GM21576 (cell line): ENCODE measurements around the gene NPR2.

ENCODE experiments used
- ATAC-seq: cut with Tn5 transposase; IDR thresholded peaks from one replicate; pipeline ENCODE4 v1.9.1; 2021; ENCODE audit warnings: mild to moderate bottlenecking, moderate library complexity; ENCODE audit not compliant: unreplicated experiment

The NPR2 gene

DNA sequence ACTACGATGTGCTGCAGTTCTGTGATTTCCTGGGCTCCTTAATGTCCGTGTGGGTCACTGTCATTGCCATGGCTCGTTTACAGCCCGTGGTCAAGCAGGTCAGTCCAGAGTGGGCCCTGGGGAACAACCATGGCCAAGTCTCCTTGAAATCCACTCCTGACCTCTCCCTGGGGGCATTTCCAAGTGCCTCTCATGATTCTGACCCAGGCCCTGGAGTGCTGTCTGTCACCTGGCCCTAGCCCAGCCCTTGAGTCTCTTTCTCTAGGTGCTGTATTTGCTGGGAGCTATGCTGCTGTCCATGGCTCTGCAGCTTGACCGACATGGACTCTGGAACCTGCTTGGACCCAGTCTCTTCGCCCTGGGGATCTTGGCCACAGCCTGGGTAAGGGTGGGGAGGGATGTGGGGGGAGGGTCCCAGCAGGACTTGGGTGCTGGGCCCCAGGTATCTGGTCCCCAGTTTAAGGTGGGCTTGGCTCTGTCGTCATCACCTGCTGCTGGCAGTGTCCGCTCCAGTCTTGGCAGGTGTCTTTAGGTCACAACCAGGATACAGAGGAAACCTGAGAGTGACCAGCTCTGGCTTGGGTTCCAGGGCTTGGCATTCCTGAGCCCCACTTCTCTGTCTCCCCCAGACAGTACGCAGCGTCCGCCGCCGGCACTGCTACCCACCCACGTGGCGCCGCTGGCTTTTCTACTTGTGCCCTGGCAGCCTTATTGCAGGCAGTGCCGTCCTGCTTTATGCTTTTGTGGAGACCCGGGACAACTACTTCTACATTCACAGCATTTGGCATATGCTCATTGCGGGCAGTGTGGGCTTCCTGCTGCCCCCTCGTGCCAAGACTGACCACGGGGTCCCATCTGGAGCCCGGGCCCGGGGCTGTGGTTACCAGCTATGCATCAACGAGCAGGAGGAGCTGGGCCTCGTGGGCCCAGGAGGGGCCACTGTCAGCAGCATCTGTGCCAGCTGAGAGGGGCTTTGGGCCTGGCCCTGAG lies 61.8 kb downstream of the NPR2 start:
- ATAC-seq = no peak

DNA sequence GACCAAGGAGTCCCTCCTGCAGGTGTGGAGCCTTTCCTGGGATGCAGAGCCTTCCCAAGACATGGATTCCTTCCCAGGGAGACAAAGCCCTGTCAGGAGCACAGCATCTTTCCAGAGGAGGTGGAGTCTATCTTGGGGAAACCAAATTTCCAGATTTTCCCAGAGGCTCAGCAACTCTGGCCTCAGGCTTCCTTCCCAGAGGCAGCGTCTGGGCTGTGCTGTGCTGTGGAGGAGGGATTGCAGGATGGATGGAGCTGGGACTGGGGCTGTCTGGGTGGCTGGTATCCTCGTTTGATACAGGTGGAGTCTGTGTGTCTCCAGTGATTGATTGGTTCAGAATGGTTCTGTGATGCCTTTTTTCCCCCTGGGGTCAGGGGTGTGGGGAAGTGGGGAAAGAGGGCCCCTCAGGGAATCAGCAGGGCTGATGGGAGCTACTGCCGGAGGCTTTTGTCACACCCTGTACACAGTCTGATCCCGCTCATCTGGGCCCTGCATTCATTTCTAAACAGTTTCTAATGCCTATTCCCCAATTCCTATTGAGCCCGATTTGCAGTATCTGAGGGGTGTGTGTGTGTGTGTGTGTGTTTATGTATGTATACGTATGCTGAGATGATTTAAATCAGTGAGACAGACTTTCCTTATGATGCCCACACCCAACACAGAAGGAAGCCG lies 62.8 kb downstream of the NPR2 start:
- no peak for ATAC-seq

DNA sequence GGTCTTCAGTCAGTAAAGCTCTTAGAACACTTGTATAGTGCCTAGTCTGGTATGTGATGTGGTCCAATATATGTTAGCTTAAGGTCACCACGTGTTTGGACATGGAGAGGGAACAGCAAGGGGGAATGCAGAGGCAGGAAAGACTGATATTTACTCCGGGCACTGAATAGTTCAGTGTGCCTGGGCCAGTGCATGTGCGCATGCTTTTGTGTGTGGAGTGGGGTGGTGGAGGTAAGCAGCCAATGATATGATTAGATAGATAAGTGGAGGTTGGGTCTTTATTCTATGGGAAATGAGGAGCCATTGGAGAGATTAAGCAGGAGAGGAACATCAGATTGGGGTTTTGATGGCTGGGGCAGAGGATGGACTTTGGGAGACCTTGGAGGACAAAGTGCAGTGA lies 64.8 kb downstream of the NPR2 start:
- no peak for ATAC-seq

DNA sequence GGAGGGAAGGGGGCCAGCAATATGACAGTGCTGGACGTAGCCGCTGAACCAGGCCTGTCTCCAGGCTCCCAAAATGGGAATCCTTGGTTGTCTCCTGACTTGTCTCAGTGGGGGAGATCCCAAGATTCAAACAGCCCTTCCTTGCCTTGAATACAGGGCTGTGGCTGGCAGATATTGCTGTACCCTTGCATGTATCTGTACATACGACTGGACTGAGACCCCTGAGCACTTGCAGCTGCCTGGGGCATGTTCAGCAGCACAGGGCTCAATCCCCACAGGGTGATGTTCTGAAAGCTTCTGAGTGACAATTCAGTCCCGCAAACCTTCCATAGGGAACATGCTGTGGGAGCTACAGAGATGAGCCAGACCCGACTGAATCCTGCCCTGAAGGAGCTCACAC lies 65.5 kb downstream of the NPR2 start:
- ATAC-seq = no peak

DNA sequence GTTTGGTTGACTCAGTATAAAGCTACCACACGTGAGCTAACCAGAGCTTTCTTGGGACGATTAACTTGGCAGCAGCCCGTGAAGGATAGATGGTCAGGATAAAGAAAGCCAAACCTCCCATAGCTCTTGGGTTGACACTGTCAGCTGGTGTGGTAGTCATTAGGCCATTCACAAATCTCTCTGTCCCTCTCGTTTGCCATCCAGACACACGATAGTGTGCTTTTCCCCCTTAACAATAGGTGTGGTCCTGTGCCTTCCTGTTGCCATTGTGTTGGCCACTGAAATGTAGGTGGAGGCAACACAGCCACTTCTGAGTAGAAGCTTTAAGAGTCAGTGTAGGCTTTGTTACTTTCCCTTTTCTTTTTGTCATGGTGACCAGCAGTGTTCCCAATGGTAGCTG lies 67.1 kb downstream of the NPR2 start:
- no peak for ATAC-seq
